GM23248 (cell line): ENCODE measurements around the gene MSS51.

Source experiments
- EZH2 ChIP-seq: fragments of 200-600 bp; sonication (generic); IDR thresholded peaks from 2 replicates; pipeline ENCODE4 v1.6.1; 2018; ENCODE audit warnings: antibody characterized with exemption, mild to moderate bottlenecking; ENCODE audit not compliant: insufficient read depth, poor library complexity, severe bottlenecking
- EZH2phosphoT487 ChIP-seq: fragments of 200-600 bp; sonication (generic); IDR thresholded peaks from 2 replicates; pipeline ENCODE4 v1.6.1; 2018; ENCODE audit warnings: antibody characterized with exemption, moderate library complexity, mild to moderate bottlenecking, low read depth; ENCODE audit not compliant: insufficient read depth

DNA sequence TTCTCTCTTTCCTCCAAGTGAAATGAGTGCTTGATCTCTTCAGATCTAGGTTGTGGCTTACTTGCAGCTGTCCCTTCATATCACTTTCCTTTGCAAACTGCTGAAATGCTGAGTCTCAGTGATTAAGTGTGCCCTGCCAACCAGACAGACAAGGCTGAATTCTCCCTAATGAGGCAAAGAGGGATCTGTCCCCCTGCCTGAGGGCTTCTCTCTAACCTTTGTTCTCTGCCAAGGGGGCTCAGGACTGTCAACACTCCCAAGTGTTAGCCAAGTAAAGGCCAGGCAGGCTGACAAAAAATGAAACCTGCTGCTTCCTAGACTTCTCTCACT is at the start of gene MSS51:
- TF ChIP-seq EZH2 (no peak), EZH2phosphoT487 (no peak)
